Osteoblast (primary cell): ENCODE measurements around the gene NSD2. TPM values are rescaled to one million over a fixed set of nuclear protein-coding genes. Genes with fewer than 3 reads are reported as not detected.

Source experiments
- DNase-seq: peaks from one replicate; pipeline ENCODE4 v3.0.0; 2011; ENCODE audit warnings: low spot score, mixed read lengths; ENCODE audit not compliant: insufficient read length; ENCODE audit errors: missing footprints
- H2AFZ ChIP-seq: 2 replicates; pipeline ENCODE4 v1.6.0; 2011; ENCODE audit warnings: mild to moderate bottlenecking, low read length
- H3K27ac ChIP-seq: 2 replicates; pipeline ENCODE4 v1.5.1; 2011; ENCODE audit warnings: mild to moderate bottlenecking, low read depth, low read length, moderate library complexity
- H3K27me3 ChIP-seq: 2 replicates; pipeline ENCODE4 v1.6.0; 2012; ENCODE audit warnings: mild to moderate bottlenecking, control low read depth, inconsistent platforms, low read length, moderate library complexity; ENCODE audit not compliant: insufficient read depth
- H3K36me3 ChIP-seq: 2 replicates; pipeline ENCODE4 v1.5.1; 2011; ENCODE audit warnings: mild to moderate bottlenecking, low read length, control low read depth, moderate library complexity; ENCODE audit not compliant: insufficient read depth
- H3K4me1 ChIP-seq: 2 replicates; pipeline ENCODE4 v1.5.1; 2011; ENCODE audit warnings: mild to moderate bottlenecking, low read length, control low read depth, moderate library complexity; ENCODE audit not compliant: insufficient read depth
- H3K4me2 ChIP-seq: 2 replicates; pipeline ENCODE4 v1.6.0; 2011; ENCODE audit warnings: mild to moderate bottlenecking, low read length; ENCODE audit not compliant: insufficient read depth
- H3K4me3 ChIP-seq: fragments of 200-600 bp; sonication (generic); 3 replicates; pipeline ENCODE4 v1.5.1; 2012; ENCODE audit warnings: mild to moderate bottlenecking, low read length, inconsistent platforms; ENCODE audit not compliant: insufficient read depth
- H3K79me2 ChIP-seq: 2 replicates; pipeline ENCODE4 v1.6.0; 2012; ENCODE audit warnings: mild to moderate bottlenecking, low read length, control low read depth, inconsistent platforms; ENCODE audit not compliant: insufficient read depth
- H3K9me3 ChIP-seq: 2 replicates; pipeline ENCODE4 v1.5.1; 2011; ENCODE audit warnings: low read depth, low read length, control low read depth
- H4K20me1 ChIP-seq: 2 replicates; pipeline ENCODE4 v1.6.0; 2012; ENCODE audit warnings: mild to moderate bottlenecking, low read length, control low read depth; ENCODE audit not compliant: insufficient read depth
- total RNA-seq: library from RNA; depleted of rRNA; stranded (reverse); fragments of >200 nt; gene quantifications from 2 replicates; pipeline ENCODE4 v1.2.3, GENCODE V29; 2012
- TF ChIP-seq, protein P1 (sequence below): IDR thresholded peaks from 2 replicates; pipeline ENCODE4 v1.5.1; 2011; ENCODE audit warnings: mild to moderate bottlenecking, low read depth, low read length, moderate library complexity; ENCODE audit errors: extremely low read depth

NSD2 gene
- total RNA-seq, 1 donor = 58.6 TPM

DNA sequence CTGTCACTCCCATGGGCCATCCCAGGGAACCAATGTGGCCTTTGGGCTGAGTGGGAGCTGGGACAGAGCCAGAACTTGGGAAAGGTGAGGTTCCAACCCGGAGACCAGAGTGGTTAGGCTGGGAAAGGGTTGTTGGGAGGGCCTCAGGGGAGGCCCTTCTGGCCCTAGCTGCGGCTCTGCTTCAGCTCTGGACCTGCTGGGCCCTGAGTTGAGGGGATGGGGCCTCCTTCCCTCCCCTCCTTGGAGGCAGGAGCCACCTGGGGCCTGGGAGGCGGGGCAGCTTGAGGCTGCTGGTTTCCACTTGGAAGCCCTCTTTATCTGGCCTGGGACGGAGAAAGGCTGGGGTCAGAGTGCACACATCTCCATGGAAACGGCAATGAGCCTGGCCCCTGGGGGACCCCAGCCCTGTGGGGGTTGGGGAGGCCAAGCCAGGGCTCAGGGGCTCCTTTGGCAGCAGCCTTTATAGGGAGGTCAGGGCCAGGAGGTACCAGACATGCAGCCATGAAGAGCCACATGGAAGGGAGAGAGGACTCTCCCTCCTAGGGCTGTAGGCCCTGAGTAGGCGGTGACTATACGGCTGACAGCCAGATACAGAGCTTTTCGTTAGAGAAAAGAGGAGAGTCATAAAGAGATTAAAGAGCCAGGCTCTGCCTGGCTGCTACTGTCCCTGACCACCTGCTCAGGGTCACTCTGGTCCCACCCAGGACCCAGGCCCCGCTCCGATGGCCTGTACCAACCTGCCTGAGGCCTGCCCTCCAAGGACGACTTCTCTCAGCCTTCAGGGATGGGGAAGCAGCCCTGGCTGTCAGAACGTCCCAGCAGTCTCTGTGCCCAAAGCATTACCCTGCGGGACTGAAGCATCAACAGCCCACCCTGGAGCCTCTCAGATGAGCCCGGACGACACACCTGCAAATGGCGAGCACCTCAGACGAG, 6.9 kb upstream of the NSD2 start:
- Histone ChIP-seq H3K4me3 (no peak overlapping the region), H3K4me1 (no peaks in the 10 kb centered on the region), H3K27ac (no peak overlapping the region), H4K20me1 (no peaks in the 10 kb centered on the region), H3K79me2 (no peaks in the 10 kb centered on the region), H3K4me2 (no peak overlapping the region), H3K36me3 (no peaks in the 10 kb centered on the region), H2AFZ (no peak overlapping the region), H3K27me3 (peaks cover 9% of the 10 kb centered on the region), H3K9me3 (no peaks in the 10 kb centered on the region)
- TF ChIP-seq, protein P1, sequence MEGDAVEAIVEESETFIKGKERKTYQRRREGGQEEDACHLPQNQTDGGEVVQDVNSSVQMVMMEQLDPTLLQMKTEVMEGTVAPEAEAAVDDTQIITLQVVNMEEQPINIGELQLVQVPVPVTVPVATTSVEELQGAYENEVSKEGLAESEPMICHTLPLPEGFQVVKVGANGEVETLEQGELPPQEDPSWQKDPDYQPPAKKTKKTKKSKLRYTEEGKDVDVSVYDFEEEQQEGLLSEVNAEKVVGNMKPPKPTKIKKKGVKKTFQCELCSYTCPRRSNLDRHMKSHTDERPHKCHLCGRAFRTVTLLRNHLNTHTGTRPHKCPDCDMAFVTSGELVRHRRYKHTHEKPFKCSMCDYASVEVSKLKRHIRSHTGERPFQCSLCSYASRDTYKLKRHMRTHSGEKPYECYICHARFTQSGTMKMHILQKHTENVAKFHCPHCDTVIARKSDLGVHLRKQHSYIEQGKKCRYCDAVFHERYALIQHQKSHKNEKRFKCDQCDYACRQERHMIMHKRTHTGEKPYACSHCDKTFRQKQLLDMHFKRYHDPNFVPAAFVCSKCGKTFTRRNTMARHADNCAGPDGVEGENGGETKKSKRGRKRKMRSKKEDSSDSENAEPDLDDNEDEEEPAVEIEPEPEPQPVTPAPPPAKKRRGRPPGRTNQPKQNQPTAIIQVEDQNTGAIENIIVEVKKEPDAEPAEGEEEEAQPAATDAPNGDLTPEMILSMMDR = no peak
- DNase-seq = peak; percentile 66

DNA sequence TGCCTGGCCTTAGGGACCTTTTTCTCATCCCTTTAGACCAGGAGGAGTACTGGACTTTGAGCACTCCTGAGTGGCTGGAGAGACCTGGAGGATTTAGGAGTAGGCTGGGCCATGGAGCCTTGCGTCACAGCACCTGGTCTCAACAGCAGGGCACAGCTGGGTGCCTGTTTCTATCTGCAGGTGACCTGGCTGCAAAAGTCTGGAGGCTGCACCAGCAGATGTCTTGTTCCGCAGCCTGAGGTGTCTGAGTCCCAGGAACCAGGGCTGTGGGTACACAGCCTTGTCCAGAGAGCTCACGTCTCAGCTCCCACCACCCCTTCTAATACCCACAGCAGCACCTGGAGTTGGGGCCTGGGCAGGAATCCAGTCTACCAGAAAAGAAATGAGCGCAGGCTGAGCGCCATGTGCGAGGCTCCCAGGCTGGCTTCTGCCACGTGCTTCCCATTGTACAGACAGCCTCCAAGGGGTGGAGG, 5.0 kb upstream of the NSD2 start:
- Histone ChIP-seq H2AFZ (no peak overlapping the region), H3K79me2 (no peaks in the 10 kb centered on the region), H3K4me3 (no peak overlapping the region), H4K20me1 (no peaks in the 10 kb centered on the region), H3K9me3 (no peaks in the 10 kb centered on the region), H3K27me3 (peaks cover 9% of the 10 kb centered on the region), H3K36me3 (no peaks in the 10 kb centered on the region), H3K4me1 (peaks cover 5% of the 10 kb centered on the region), H3K27ac (no peak overlapping the region), H3K4me2 (no peak overlapping the region)
- TF ChIP-seq, protein P1 = no peak
- DNase-seq = no peak

DNA sequence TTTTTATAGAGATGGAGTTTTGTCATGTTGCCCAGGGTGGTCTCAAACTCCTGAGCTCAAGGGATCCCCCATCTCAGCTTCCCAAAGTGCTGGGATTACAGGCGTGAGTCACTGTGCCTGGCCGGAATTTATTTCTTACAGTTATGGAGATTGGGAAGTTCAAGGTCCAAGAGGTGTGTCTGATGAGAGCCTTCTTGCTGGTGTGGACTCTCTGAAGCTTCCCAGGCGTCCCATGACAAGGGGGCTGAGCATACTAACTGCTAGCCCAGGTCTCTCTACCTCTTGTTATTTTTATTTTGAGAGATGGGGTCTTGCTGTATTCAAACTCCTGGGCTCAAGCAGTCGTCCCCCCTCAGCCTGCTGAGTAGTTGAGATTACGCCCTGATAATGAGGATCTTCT, 2.9 kb upstream of the NSD2 start:
- peaks cover 13% of the 10 kb centered on the region for H3K79me2 ChIP-seq

DNA sequence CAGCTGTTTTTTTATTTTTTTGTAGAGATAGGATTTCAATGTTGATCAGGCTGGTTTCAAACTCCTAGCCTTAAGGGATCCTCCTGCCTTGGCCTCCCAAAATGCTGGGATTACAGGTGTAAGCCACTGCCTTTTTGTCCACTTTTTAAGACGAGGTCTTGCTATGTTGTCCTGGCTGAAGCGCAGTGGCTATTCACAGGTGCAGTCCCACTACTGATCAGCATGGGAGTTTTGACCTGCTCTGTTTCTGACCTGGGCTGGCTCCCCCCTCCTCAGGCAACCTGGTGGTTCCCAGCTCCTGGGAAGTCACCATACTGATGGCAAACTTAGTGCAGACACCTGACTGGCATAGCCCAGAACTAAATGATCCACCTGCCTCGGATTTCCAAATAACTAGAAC, 2.3 kb upstream of the NSD2 start:
- no peaks in the 10 kb centered on the region for H3K9me3 ChIP-seq
- no peak overlapping the region for H2AFZ ChIP-seq
- H4K20me1 ChIP-seq = no peaks in the 10 kb centered on the region
- DNase-seq = peak; percentile 30
- H3K27ac ChIP-seq = no peak overlapping the region
- H3K79me2 ChIP-seq = peaks cover 19% of the 10 kb centered on the region
- TF ChIP-seq, protein P1 = no peak
- H3K27me3 ChIP-seq = peaks cover 9% of the 10 kb centered on the region
- no peak overlapping the region for H3K4me3 ChIP-seq
- no peaks in the 10 kb centered on the region for H3K36me3 ChIP-seq
- H3K4me1 ChIP-seq = peaks cover 22% of the 10 kb centered on the region
- no peak overlapping the region for H3K4me2 ChIP-seq

More for the DNA sequence above, 2.9 kb upstream of the NSD2 start:
- no peak overlapping the region for H3K4me3 ChIP-seq
- no peak overlapping the region for H2AFZ ChIP-seq
- H4K20me1 ChIP-seq = no peaks in the 10 kb centered on the region
- TF ChIP-seq, protein P1 = no peak
- DNase-seq = peak; percentile 34
- H3K9me3 ChIP-seq = no peaks in the 10 kb centered on the region
- H3K27me3 ChIP-seq = peaks cover 9% of the 10 kb centered on the region
- H3K27ac ChIP-seq = no peak overlapping the region
- no peaks in the 10 kb centered on the region for H3K36me3 ChIP-seq
- no peak overlapping the region for H3K4me2 ChIP-seq
- H3K4me1 ChIP-seq = peaks cover 15% of the 10 kb centered on the region
